NCI-H2196 treated with DMSO at 0.1 percent for 48 hours (cell line): Measurements from ENCODE around the gene WDR74.
"Not testable (repeated sequence)": the region's sequence is repeated elsewhere in the genome, so short reads cannot be mapped to it uniquely, and the experiment has no call there.

Experiments
- DNase-seq: peaks from one replicate; lab custom pipeline; 2025; ENCODE audit not compliant: unreplicated experiment; lab: John Stamatoyannopoulos, UW

The WDR74 gene

GRCh38 chr11:62860835-62861563, 21.6 kb upstream of the WDR74 start:
- no peak for DNase-seq

- DNase-seq: not testable (repeated sequence)
Measured at GRCh38 chr11:62859281-62859703, 19.9 kb upstream of the WDR74 start.

- DNase-seq: no peak
Measured at GRCh38 chr11:62858201-62858600, 18.8 kb upstream of the WDR74 start.

- DNase-seq: no peak
Measured at GRCh38 chr11:62857541-62857982, 18.2 kb upstream of the WDR74 start.

GRCh38 chr11:62856333-62856895, 17.0 kb upstream of the WDR74 start:
- DNase-seq: no peak

- peak; percentile 97 for DNase-seq
Measured at GRCh38 chr11:62855571-62856332, 16.4 kb upstream of the WDR74 start.

- DNase-seq: no peak
Measured at GRCh38 chr11:62854825-62855570, 15.6 kb upstream of the WDR74 start.

- DNase-seq: no peak
Measured at GRCh38 chr11:62854013-62854824, 14.8 kb upstream of the WDR74 start.

GRCh38 chr11:62853279-62853965, 14.0 kb upstream of the WDR74 start:
- DNase-seq: no peak

GRCh38 chr11:62852523-62853188, 13.3 kb upstream of the WDR74 start:
- no peak for DNase-seq

- no peak for DNase-seq
Measured at GRCh38 chr11:62851807-62852522, 12.6 kb upstream of the WDR74 start.

GRCh38 chr11:62850911-62851806, 11.8 kb upstream of the WDR74 start:
- DNase-seq: no peak

GRCh38 chr11:62847767-62848314, 8.5 kb upstream of the WDR74 start:
- no peak for DNase-seq

- no peak for DNase-seq
Measured at GRCh38 chr11:62846177-62846576, 6.8 kb upstream of the WDR74 start.

GRCh38 chr11:62844154-62844553, 4.8 kb upstream of the WDR74 start:
- no peak for DNase-seq

GRCh38 chr11:62843466-62843865, 4.1 kb upstream of the WDR74 start:
- DNase-seq: no peak

GRCh38 chr11:62842891-62843290, 3.5 kb upstream of the WDR74 start:
- not testable (repeated sequence) for DNase-seq
